Urothelium cell line (cell line): ENCODE measurements around the gene FKBP5.

Source experiments
- DNase-seq: peaks from one replicate; pipeline ENCODE4 v3.0.0; 2011; ENCODE audit warnings: low spot score, mixed read lengths
- FAIRE-seq: peaks from 2 replicates; lab custom pipeline; 2011; peaks lifted over from hg19 to GRCh38; lab: Jason Lieb, UNC

FKBP5 gene

DNA sequence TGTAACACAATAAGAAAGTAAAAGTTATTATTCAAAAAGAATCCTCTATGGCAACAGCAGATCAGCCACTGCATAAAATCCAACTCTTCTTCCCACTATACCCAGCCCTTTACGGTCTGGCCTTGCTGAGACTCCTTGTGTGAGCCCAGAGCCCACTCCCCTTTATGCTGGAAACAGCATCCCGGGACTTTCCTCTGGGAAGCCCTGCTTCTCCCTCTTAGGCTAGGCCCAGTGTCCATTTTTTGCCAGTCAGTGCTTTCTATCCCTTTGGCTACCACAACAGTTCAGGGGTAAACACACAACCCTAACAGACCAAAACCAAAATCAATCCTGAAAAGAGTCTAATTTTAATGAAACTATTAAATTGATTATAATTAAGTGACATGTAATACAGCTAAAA is 20.6 kb downstream of the FKBP5 start:
- FAIRE-seq (no peak), DNase-seq (no peak)

DNA sequence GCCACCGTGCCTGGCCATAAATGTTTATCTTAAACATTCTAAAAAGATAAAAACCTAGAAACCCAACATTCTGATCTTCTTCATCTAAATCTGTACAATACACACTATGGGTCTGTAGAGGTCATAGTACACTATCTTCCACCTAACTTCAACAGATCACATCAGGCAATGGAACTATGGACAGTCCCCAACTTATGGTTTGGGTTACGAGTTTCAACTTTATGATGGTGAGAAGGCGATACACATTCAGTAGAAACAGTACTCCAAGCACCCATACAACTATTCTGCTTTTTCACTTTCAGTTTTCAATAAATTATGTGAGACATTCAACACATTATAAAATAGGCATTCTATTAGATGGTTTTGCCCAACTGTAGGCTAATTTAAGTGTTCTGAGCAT is 23.1 kb downstream of the FKBP5 start:
- FAIRE-seq (no peak), DNase-seq (no peak)

DNA sequence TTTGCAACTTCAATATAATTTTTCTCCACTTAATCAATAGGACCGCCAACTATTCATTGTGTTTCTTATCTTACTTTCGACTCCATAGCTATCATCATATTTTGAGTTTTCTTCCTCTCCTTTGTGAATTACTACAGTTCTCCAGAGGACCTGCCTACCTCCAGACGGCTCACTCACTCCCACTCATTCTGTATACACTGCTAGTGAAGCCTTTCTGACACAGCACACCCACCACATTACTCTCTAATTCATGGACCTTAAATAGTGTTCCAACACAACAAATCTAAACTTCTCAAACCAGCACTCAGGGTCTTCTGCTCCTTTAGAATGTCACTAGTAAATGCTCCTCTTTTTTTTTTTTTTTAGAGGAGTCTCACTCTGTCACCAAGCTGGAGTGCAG is 23.8 kb downstream of the FKBP5 start:
- FAIRE-seq (no peak), DNase-seq (no peak)

DNA sequence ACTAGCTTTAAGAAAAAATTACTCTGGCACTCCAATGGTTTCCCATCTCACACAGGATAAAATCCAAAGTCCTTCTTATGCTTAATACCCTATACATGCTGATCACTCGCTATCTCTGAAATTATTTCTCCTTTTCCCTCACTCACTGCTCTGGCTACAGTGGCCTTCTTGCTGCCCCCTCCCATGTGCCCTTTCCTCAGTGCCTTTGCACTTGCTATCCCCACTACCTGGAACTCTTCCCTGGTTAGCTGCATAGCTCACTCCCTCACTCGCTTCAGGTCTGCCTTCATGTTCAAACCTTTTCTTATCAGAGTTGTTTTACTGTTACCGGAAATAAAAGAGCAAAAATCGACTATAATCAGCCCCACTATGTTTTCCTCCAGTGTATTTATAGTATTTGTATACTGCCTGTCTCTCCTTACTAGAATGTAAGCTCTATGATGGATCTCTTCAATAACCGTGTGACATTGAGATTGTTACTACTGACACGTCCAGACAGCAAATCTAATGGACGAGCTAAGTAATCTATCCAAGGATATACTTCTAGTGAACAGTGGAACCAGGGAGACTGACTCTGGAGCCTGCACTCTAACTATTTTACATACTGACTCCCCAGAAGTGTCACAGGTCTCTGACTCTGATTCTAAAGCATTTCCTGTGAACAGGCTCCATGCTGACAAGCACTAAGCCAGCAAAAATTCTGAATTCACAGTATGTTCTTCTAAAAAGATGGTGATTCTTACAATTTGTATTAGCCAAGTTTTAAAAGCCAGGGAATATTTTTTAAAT is 25.1 kb downstream of the FKBP5 start:
- FAIRE-seq (no peak), DNase-seq (no peak)

DNA sequence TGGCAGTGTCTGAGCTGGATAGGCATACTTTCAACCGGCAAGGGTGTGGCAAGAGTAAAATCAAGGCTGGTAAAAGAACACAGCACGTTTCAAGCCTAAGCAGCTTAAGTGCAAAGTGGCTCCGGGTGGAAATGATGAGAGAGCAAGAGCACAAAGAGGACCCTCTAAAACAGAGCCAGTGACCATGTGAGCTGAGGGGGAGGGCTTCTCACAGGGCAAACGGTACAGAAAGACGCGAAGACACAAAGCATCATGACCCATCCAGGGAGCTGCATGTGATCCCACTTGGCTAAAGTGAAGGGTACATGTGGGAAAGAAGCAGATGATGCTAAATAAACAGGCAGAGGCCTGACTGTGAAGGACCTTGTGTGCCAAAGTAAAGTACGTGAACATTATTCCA is 25.7 kb downstream of the FKBP5 start:
- DNase-seq = no peak
- no peak for FAIRE-seq

DNA sequence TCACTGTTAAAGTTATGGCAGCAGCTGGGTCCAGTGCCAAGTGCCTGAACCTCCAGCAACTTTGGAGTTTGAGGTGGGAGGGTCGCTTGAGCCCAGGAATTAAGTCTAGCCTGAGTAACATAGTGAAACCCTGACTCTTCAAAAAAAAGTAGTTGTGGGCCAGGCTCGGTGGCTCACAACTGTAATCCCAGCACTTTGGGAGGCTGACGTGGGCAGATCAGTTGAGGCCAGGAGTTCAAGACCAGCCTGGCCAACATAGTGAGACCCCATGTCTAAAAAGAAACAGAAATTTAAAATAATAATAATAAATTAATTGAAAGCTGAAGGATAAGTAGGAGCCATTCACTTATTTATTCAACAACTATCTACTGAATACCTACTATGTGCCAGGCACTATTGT is 33.8 kb downstream of the FKBP5 start:
- FAIRE-seq (no peak), DNase-seq (no peak)

DNA sequence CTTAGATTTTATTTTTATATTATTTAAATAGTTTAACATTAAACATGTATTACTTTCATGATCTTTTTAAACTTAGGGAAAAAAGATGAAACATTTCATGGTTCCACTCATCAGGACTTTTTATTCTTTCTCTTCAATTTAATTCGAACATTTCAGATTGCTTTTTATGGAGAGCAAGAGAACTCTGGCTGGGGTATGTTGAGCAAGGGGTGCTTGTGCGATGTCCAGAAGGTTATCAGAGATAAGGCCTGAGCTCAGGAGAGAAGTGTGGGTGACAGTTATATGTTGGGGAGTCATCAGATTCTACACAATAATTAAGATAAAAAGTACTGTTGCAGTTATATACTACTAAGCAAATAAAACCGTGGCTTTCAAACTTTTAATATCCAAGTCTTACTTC is 37.5 kb downstream of the FKBP5 start:
- no peak for FAIRE-seq
- DNase-seq = no peak

DNA sequence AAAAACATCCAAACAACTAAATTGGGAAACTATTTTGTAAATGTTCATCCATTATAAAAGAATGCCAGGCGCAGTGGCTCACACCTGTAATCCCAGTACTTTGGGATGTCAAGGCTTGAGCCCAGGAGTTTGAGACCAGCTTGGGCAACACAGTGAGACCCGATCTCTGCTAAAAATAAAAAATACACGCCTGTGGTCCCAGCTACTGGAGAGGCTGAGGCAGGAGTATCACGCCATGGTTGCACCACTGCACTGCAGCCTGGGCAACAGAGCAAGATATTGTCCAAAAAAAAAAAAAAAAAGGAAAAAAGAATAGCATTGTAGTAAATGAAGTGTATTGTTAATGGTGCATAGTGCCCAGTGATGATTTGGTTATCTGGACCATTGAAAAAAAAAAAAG is 38.7 kb downstream of the FKBP5 start:
- FAIRE-seq (no peak), DNase-seq (no peak)

DNA sequence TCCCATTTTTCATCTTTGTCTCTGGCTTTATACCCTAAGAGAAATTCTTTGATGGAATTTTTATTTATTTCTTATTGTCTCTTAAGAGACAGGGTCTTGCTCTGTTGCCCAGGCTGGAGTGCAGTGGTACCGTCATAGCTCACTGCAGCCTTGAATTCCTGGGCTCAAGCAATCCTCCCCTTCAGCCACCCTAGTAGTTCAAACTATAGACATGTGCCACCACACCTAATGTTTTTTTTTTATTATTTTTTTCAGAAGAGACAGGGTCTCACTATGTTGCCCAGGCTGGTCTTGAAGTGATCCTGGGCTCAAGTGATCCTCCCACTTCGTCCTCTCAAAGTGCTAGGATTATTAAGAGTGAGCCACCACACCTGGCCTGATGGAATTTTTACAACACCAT is 40.5 kb downstream of the FKBP5 start:
- FAIRE-seq = no peak
- DNase-seq = no peak

DNA sequence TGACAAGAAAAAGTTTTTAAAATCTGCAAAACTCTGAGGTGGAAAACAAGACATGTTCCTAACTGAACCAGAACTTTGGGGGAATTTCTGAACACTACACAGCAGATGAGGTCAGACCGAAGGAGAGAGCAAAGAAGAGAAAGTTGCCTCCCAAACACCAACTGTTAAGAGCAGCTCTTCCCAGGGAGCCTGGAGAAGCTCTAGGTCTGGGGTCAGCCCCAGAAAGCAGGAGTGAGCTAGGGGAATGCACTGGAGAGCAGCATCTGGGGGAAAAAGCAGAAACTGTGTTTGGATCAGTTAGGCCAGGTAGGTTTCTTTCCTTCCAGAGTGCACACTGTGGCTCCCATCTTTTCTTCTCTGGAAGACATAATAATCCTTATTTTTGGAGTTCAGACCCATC is 41.3 kb downstream of the FKBP5 start:
- DNase-seq = no peak
- FAIRE-seq = no peak

DNA sequence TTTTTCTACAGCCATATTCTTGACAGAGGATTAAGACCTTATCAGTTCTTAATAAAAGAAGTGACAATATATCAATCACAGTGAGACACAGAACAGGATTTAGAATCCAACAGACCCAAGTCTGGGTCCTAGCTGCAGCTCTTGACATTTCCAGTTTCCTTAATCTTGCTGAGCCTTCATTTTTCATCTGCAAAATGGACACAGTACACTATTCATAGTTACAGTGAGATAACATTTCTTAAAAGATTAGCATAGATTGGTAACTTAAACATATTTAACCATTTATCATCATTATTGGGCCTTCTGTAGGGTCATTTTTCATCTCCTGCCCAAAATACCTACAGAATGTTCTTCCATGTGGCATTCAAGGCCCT is 45.6 kb downstream of the FKBP5 start:
- DNase-seq (no peak), FAIRE-seq (no peak)

DNA sequence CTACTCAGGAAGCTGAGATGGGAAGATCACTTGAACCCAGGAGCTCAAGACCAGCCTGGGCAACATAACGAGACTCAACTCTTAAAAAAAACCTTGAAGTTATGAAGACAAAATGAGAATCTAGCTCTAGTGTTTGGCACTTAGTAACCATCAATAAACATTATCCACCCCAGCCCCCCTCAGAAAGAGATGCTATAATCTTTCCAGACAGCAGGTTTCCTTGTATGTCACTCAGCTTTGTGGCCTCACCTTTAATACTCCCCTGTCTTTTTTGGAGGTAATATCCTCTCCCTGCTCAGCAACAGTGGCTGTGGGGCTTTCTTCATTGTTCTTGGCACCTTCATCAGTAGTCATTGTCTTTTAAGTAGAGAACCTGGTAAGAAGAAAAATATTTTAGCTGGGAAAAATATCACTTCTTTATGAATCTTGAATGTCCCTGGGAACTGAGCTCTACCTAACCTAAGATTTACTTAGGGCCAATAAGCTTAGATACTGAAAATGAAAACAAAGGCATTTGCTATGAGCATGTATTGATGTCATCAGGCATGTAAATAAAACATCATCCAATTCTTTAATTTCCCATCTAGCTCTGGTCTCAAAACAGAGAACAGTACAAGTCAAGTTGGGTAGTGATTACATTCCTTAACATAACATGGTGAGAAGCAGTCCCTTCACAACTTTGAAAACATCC is 46.1 kb downstream of the FKBP5 start:
- no peak for FAIRE-seq
- no peak for DNase-seq

DNA sequence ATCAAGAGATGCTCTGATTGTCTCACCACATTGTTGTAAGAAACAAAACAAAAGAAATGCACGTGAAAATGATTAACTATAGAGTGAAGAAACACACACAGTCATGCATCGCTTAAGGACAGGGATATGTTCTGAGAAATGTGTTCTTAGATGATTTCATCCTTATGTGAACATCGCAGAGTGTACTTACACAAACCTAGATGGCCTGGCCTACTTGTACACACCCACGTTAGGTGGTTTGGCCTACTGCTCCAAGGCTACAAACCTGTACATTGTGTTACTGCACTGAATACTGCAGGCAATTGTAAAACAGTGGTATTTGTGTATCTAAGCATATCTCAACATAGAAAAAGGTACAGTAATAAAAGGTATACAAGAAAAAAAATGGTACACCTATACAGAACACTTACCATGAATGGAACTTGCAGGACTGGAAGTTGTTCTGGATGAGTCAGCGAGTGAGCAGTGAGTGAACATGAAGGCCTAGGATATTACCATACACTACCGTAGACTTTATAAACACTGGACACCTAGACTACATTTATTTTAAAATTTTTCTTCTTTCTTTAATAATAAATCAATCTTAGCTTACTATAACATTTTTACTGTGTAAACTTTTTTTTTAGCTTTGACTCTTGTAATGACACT is 48.6 kb downstream of the FKBP5 start:
- DNase-seq (no peak), FAIRE-seq (no peak)

DNA sequence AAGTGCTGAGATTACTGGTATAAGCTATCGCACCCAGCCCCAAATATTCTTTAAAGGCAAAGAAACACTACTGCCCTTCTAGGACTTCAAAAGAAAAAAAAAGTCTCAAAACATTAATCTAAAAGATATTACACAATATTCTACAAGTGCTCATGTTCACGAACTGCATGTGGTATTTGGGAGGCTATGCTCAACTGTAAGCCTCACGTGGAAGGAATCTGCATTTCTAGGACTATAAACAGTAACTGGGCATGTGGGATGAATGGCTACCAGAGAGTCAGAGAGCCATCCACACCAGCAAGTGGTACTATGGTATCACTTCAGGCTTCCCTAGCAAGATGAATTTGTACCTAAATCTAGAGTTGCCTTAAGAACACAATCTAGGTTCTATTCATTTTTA is 50.0 kb downstream of the FKBP5 start:
- DNase-seq = no peak
- no peak for FAIRE-seq

DNA sequence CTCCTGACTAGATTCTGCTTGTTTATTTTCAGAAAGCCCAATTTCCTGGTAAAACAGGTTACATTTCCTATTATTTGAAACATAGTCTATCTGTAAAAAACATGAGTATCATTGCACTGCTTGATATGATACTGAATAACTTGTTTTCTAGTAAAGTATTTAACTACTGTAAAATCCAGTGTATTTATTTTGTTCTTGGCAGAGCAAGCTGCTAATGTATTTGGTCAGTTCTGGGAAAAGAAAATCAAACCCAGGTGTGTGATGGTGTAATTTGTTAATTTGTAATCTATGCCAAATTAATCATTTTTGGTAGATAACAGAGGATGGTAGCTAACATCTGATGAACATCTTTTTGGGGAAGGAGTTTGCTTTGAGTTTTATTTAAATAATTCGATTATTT is 50.8 kb downstream of the FKBP5 start:
- no peak for DNase-seq
- FAIRE-seq = no peak

DNA sequence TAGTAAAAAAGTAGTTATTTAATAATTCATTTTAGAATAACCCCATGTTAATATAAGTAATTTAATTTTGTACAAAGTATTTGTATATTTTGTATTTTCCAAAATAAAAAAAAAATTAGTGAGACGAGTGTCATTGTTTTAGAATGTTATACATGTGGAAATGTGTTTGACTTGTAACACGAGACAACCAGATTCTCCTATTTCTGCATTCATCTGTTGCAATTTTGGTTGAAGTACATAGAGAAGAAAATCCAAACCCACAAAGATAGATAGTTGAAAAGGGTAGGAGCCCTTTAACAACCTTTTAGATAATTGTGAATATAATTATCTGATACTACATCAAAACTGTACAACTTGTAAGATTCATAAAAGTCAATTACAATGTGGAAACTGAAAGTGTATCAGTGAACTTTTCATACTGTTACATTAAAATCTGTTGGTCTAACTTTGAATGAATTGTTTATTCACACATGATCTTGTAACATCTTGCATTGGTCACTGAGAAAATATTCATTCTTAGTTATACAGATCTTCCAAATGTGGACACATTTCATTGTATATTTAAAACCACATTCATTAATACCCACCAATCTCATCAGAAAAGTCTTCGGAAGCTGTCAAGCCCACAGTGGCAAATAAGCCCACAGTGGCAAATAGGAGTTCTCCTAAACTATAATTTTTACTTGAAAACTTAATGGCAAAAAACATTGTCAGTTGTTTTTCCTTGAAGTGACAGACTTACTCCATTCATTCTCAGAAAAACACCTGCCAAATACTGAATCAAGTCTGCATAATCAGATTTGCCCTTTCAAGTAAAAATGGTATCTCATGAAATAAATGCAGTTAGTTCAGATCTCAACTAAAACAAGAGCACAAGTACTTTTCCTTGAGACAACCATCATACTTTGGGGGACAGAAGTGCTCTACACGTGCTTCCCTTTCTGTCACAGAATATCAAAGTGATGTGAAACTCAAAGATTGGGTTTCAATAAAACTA is 52.8 kb downstream of the FKBP5 start:
- no peak for DNase-seq

DNA sequence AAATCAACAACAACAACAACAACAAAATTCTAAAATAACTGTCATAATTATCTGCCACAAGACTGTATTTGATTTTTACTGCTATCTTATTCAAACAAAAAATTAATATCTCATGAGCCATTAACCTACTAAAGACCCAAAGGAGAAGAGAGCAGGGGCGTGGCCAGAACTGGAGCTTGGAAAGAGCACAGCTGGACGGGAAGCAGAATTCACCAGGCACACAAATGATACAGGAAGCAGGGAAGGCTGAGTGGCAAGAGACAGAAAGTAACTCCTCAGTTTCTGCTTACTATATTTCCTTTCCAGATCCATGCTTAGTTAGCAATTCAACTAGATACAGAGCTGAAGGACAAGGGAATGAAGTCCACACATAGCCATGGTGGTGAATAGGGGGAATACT is 54.4 kb downstream of the FKBP5 start:
- no peak for FAIRE-seq

More for the DNA sequence above, 52.8 kb downstream of the FKBP5 start:
- no peak for FAIRE-seq

DNA sequence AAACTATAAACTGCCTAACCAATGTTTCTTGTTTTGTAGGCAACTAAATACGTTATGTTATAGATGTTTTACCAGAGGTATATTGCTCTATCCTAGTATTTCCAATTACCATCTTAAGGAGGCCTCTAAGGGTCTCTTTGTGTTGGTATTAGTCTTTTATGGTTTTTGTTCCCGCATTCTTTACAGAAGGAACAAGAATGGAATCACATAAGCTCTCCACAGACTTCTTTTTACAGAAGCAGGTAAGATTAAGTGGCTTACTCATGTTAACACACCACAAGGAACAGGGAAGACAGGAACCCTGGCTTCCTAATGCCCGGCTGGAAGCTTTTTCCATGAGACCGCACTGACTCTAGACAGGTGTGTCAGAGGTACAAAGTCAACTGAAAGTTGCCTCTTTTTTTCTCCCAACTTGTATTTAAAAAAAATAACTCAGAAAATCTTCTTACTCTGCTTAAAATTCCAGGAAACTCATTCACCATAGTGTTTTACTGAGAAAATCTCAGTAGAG is 55.1 kb downstream of the FKBP5 start:
- no peak for DNase-seq
- no peak for FAIRE-seq

More for the DNA sequence above, 54.4 kb downstream of the FKBP5 start:
- DNase-seq = no peak

DNA sequence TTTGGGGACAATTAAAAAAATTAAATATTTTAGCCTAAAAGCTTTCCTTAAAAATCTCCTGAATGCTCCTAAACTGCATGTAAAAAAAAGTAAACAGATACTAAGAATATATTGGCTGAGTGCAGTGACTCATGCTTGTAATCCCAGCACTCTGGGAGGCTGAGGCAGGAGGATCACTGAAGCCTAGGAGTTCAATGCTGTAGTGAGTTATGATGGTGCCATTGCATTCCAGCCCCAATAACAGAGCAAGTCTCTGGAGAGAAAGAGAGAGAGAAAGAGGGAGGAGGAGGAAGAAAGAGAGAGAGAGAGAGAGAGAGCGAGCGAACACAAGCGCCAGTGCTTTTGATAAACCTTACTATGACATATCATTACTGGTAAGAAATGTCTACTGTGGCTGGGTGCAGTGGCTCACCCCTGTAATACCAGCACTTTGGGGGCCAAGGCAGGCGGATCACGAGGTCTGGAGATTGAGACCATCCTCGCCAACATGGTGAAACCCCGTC is 58.8 kb downstream of the FKBP5 start:
- DNase-seq = no peak
- FAIRE-seq = no peak

DNA sequence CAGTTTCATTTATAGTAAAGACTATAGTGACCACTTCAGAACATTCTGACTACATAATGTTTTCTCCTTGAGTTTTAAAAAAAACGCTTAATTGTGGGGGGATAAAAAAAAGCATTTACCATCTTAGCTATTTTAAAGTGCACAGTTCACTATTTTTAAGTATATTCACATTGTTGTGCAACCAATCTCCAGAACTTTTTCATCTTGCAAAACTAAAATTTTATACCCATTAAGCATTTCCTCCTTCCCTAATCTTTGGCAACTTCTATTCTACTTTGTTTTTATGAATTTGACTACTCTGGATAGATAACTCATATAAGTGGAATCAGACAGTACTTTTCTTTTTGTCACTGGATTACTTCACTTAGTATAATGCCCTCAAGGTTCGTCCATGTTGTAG is 62.3 kb downstream of the FKBP5 start:
- DNase-seq (no peak), FAIRE-seq (no peak)
